ENCODE measurements around the gene UTS2B.

The UTS2B gene

DNA sequence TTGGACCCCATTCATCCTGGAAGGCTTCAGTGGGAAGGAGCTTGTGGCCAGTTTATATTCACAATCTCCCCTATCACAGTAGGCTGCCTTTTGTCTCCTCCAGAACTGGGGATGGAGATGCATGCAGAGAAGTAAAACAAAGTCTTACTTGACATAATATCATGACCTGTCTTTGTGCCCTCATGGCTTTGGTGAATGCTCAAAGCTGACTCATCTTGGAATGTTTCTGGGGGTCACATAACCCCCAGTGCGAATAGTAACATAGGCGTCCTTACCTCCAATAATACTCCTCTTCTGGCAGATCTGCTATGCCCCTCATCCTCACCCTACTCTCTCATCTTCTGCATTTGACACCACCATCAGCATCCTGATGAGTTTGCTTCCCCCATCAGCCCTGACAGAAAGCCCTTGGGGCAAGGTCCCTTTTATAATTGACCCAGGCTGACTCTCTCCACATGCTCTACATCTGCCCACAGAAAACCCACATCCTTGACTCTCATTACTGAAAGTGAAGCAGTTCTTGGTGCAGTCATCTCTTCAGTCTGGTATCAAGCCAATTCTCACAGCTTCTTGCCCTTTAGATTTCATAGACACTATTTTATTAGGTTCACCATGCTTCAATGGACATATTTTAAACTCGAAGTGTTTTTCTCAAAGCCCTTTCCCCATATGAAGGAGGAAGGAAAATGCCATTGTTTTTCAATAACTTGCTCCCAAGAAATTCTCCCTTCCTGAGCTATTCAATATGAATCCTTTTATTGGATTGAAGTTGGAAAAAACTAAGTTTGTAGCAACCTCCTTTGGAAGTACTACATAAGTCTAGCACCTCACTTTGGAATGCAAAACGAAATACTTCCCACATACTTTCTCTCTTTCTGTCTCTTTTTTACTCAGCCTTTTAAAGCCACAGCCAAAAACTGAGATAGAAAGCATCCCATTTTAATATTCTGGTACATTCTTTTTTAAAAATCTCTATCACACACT, 94.7 kb downstream of the UTS2B start:
- Histone ChIP-seq H3K4me1 (ENCODE audit: control insufficient read depth, insufficient read depth, low read length) (peaks cover 48% of the 10 kb centered on the region), H3K4me2 (ENCODE audit: low read length) (peak overlapping the region; percentile 7), H3K9ac (ENCODE audit: low read depth, low read length) (peak overlapping the region; percentile 54), H3K4me3 (ENCODE audit: low read length) (no peak overlapping the region), H3K9me3 (replicated peaks; ENCODE audit: low read length) (no peaks in the 10 kb centered on the region), H3K27me3 (ENCODE audit: control insufficient read depth, insufficient read depth, low read length) (no peaks in the 10 kb centered on the region), H3K36me3 (ENCODE audit: insufficient read depth, low read length) (no peaks in the 10 kb centered on the region)

DNA sequence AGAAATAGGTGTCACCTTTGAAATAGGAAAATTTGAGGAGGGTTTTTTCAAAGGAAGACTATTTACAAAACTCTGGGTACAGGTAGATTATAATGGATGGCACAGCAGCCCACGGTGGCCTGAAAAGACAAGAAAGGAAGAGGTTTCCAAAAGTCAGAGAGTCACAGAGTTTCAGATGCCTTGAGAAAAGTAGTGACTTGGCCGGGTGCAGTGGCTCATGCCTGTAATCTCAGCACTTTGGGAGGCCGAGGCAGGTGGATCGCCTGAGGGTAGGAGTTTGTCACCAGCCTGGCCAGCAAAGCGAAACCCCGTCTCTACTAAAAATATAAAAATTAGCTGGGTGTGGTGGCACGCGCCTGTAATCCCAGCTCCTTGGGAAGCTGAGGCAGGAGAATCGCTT, 96.1 kb downstream of the UTS2B start:
- H3K27me3 ChIP-seq (ENCODE audit: control insufficient read depth, insufficient read depth, low read length), result no peaks in the 10 kb centered on the region
- no peaks in the 10 kb centered on the region for H3K9me3 ChIP-seq (replicated peaks; ENCODE audit: low read length)
- no peak overlapping the region for H3K4me2 ChIP-seq (ENCODE audit: low read length)
- no peak overlapping the region for H3K9ac ChIP-seq (ENCODE audit: low read depth, low read length)
- no peak overlapping the region for H3K4me3 ChIP-seq (ENCODE audit: low read length)
- peaks cover 42% of the 10 kb centered on the region for H3K4me1 ChIP-seq (ENCODE audit: control insufficient read depth, insufficient read depth, low read length)
- no peaks in the 10 kb centered on the region for H3K36me3 ChIP-seq (ENCODE audit: insufficient read depth, low read length)

DNA sequence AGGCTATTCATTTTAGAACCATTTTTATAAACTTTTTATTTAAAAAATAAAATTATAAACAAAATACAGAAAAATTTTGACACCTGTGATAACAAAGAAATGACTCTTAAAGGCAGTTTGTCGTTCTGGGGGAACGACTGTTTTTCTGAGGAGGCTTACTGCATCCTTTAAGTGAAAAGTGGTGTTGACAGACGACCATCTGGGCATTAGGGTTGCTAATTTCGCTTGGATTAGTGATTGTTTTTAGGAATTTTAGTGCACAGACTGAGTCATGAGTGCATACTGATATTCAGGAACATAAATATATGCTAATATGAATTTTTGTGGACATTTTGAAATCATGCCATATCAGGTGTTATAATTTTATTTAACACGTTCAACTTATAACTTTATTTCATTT, 102.8 kb downstream of the UTS2B start:
- Histone ChIP-seq H3K9ac (ENCODE audit: low read depth, low read length) (no peak overlapping the region), H3K4me3 (ENCODE audit: low read length) (no peak overlapping the region), H3K36me3 (ENCODE audit: insufficient read depth, low read length) (no peaks in the 10 kb centered on the region), H3K4me1 (ENCODE audit: control insufficient read depth, insufficient read depth, low read length) (no peaks in the 10 kb centered on the region), H3K9me3 (replicated peaks; ENCODE audit: low read length) (no peaks in the 10 kb centered on the region), H3K27me3 (ENCODE audit: control insufficient read depth, insufficient read depth, low read length) (no peaks in the 10 kb centered on the region), H3K4me2 (ENCODE audit: low read length) (no peak overlapping the region)

DNA sequence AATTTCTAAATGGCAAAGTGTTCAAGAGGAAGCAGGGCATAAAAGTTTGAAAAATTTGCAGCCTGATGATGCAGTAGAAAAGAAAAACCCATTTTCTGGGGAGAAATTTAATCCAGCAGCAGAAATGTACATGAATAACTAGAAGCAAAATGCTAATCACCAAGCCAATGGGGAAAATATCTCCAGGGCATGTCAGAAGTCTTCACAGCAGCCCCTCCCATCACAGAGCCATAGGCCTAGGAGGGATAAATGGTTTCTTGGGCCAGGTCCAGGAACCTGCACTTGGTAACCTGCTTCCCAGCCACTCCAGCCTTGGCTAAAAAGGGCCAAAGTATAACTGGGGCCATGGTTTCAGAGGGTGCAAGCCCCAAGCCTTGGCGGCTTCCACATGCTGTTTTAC, 108.7 kb downstream of the UTS2B start:
- no peaks in the 10 kb centered on the region for H3K27me3 ChIP-seq (ENCODE audit: control insufficient read depth, insufficient read depth, low read length)

DNA sequence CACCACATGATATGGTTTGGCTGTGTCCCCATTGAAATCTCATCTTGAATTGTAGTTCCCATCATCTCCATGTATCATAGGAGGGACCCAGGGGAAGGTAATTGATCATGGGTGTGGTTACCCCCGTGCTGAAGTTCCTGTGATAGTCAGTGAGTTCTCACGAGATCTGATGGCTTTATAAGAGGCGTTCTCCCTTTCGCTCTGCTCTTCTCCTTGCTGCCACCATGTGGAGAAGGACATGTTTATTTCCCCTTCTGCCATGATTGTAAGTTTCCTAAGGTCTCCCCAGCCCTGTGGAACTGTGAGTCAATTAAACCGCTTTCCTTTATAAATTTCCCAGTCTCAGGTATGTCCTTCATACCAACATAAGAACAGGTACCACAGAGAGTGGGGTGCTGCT, 109.4 kb downstream of the UTS2B start:
- Histone ChIP-seq H3K9ac (ENCODE audit: low read depth, low read length) (no peak overlapping the region), H3K4me1 (ENCODE audit: control insufficient read depth, insufficient read depth, low read length) (no peaks in the 10 kb centered on the region), H3K36me3 (ENCODE audit: insufficient read depth, low read length) (no peaks in the 10 kb centered on the region), H3K9me3 (replicated peaks; ENCODE audit: low read length) (no peaks in the 10 kb centered on the region), H3K4me2 (ENCODE audit: low read length) (no peak overlapping the region), H3K27me3 (ENCODE audit: control insufficient read depth, insufficient read depth, low read length) (no peaks in the 10 kb centered on the region), H3K4me3 (ENCODE audit: low read length) (no peak overlapping the region)

More for the DNA sequence above, 108.7 kb downstream of the UTS2B start:
- Histone ChIP-seq H3K9ac (ENCODE audit: low read depth, low read length) (no peak overlapping the region), H3K4me3 (ENCODE audit: low read length) (no peak overlapping the region), H3K9me3 (replicated peaks; ENCODE audit: low read length) (no peaks in the 10 kb centered on the region), H3K36me3 (ENCODE audit: insufficient read depth, low read length) (no peaks in the 10 kb centered on the region), H3K4me1 (ENCODE audit: control insufficient read depth, insufficient read depth, low read length) (no peaks in the 10 kb centered on the region), H3K4me2 (ENCODE audit: low read length) (no peak overlapping the region)

DNA sequence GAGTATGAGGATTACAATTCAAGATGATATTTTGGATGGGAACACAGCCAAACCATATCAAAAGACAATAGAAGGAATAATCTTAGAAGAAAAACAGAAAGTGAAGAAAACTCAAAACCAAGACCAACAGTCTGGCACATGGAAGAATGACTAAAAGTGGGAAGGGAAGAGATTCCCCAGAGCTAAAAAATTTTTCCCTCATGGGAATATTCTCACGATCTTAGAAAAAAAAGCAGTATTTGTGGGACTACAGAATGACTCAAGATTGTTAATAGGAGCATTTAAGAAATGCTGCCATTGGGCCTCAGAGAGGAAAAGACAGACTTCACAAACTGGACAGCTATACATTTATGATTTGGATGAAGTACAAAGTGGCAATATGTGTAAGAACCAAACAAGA, 113.0 kb downstream of the UTS2B start:
- no peak overlapping the region for H3K4me3 ChIP-seq (ENCODE audit: low read length)
- no peaks in the 10 kb centered on the region for H3K27me3 ChIP-seq (ENCODE audit: control insufficient read depth, insufficient read depth, low read length)
- H3K4me1 ChIP-seq (ENCODE audit: control insufficient read depth, insufficient read depth, low read length), result no peaks in the 10 kb centered on the region
- H3K4me2 ChIP-seq (ENCODE audit: low read length), result no peak overlapping the region
- H3K9me3 ChIP-seq (replicated peaks; ENCODE audit: low read length), result no peaks in the 10 kb centered on the region
- no peaks in the 10 kb centered on the region for H3K36me3 ChIP-seq (ENCODE audit: insufficient read depth, low read length)
- no peak overlapping the region for H3K9ac ChIP-seq (ENCODE audit: low read depth, low read length)

Data from skeletal muscle satellite cell (primary cell).